ENCODE data around the gene TRAF3.

The TRAF3 gene

GRCh38 chr14:102911991-102912761 is 134.9 kb downstream of the TRAF3 start:
- no peaks in the 10 kb centered on the region for H3K9me3 Mint-ChIP-seq
- H3K4me1 Mint-ChIP-seq, result no peaks in the 10 kb centered on the region
- ATAC-seq (replicated peaks; ENCODE audit: extremely low read depth, poor library complexity, severe bottlenecking), result no peak
- no peak for DNase-seq (ENCODE audit: low spot score in 2 of 2)
- no peak overlapping the region for H3K27ac Mint-ChIP-seq (ENCODE audit: low read depth)
- H3K27me3 Mint-ChIP-seq, result no peaks in the 10 kb centered on the region
- no peak overlapping the region for H3K4me3 Mint-ChIP-seq
- peaks cover 13% of the 10 kb centered on the region for H3K36me3 Mint-ChIP-seq (ENCODE audit: insufficient read depth)

GRCh38 chr14:102913341-102914211 is 136.3 kb downstream of the TRAF3 start:
- ATAC-seq (replicated peaks; ENCODE audit: extremely low read depth, poor library complexity, severe bottlenecking), result no peak
- DNase-seq (ENCODE audit: low spot score in 2 of 2), result no peak
- Mint-ChIP-seq H3K4me1 (no peaks in the 10 kb centered on the region), H3K36me3 (ENCODE audit: insufficient read depth) (peaks cover 7% of the 10 kb centered on the region), H3K9me3 (no peaks in the 10 kb centered on the region), H3K4me3 (no peak overlapping the region), H3K27me3 (no peaks in the 10 kb centered on the region), H3K27ac (ENCODE audit: low read depth) (no peak overlapping the region)

- H3K4me1 Mint-ChIP-seq, result no peaks in the 10 kb centered on the region
- ATAC-seq (replicated peaks; ENCODE audit: extremely low read depth, poor library complexity, severe bottlenecking), result no peak
- DNase-seq (ENCODE audit: low spot score in 2 of 2), result no peak
- no peak overlapping the region for H3K27ac Mint-ChIP-seq (ENCODE audit: low read depth)
- H3K27me3 Mint-ChIP-seq, result no peaks in the 10 kb centered on the region
- no peak overlapping the region for H3K4me3 Mint-ChIP-seq
- H3K36me3 Mint-ChIP-seq (ENCODE audit: insufficient read depth), result peaks cover 4% of the 10 kb centered on the region
- H3K9me3 Mint-ChIP-seq, result no peaks in the 10 kb centered on the region
These were observed 137.4 kb downstream of the TRAF3 start for GRCh38 chr14:102914474-102915291.

GRCh38 chr14:102915292-102916110 is 138.3 kb downstream of the TRAF3 start:
- H3K9me3 Mint-ChIP-seq, result no peaks in the 10 kb centered on the region
- ATAC-seq (replicated peaks; ENCODE audit: extremely low read depth, poor library complexity, severe bottlenecking), result no peak
- H3K4me3 Mint-ChIP-seq, result no peak overlapping the region
- no peaks in the 10 kb centered on the region for H3K4me1 Mint-ChIP-seq
- no peaks in the 10 kb centered on the region for H3K27me3 Mint-ChIP-seq
- DNase-seq (ENCODE audit: low spot score in 2 of 2), result no peak
- H3K27ac Mint-ChIP-seq (ENCODE audit: low read depth), result no peak overlapping the region
- peaks cover 4% of the 10 kb centered on the region for H3K36me3 Mint-ChIP-seq (ENCODE audit: insufficient read depth)

- H3K27ac Mint-ChIP-seq (ENCODE audit: low read depth), result no peak overlapping the region
- ATAC-seq (replicated peaks; ENCODE audit: extremely low read depth, poor library complexity, severe bottlenecking) (no peak), DNase-seq (ENCODE audit: low spot score in 2 of 2) (no peak)
These were observed 139.3 kb downstream of the TRAF3 start for GRCh38 chr14:102916347-102917055.

GRCh38 chr14:102917056-102917385 is 139.8 kb downstream of the TRAF3 start:
- H3K4me3 Mint-ChIP-seq, result no peak overlapping the region
- H3K27ac Mint-ChIP-seq (ENCODE audit: low read depth), result no peak overlapping the region
- no peaks in the 10 kb centered on the region for H3K27me3 Mint-ChIP-seq
- no peak for DNase-seq (ENCODE audit: low spot score in 2 of 2)
- no peak for ATAC-seq (replicated peaks; ENCODE audit: extremely low read depth, poor library complexity, severe bottlenecking)
- no peaks in the 10 kb centered on the region for H3K4me1 Mint-ChIP-seq
- H3K9me3 Mint-ChIP-seq, result no peaks in the 10 kb centered on the region
- peaks cover 2% of the 10 kb centered on the region for H3K36me3 Mint-ChIP-seq (ENCODE audit: insufficient read depth)

More at GRCh38 chr14:102916347-102917055, 139.3 kb downstream of the TRAF3 start:
- Mint-ChIP-seq H3K9me3 (no peaks in the 10 kb centered on the region), H3K4me1 (no peaks in the 10 kb centered on the region), H3K4me3 (no peak overlapping the region), H3K36me3 (ENCODE audit: insufficient read depth) (peaks cover 2% of the 10 kb centered on the region), H3K27me3 (no peaks in the 10 kb centered on the region)

- Mint-ChIP-seq H3K36me3 (ENCODE audit: insufficient read depth) (peaks cover 2% of the 10 kb centered on the region), H3K9me3 (no peaks in the 10 kb centered on the region), H3K27ac (ENCODE audit: low read depth) (no peak overlapping the region), H3K4me3 (no peak overlapping the region), H3K27me3 (no peaks in the 10 kb centered on the region), H3K4me1 (no peaks in the 10 kb centered on the region)
- ATAC-seq (replicated peaks; ENCODE audit: extremely low read depth, poor library complexity, severe bottlenecking) (peak; percentile 73), DNase-seq (ENCODE audit: low spot score in 2 of 2) (peak; percentile 41 to 44)
These were observed 140.4 kb downstream of the TRAF3 start for GRCh38 chr14:102917469-102918211.

- Mint-ChIP-seq H3K27ac (ENCODE audit: low read depth) (no peak overlapping the region), H3K4me3 (no peak overlapping the region), H3K36me3 (ENCODE audit: insufficient read depth) (peaks cover 2% of the 10 kb centered on the region), H3K27me3 (no peaks in the 10 kb centered on the region), H3K4me1 (no peaks in the 10 kb centered on the region), H3K9me3 (no peaks in the 10 kb centered on the region)
- ATAC-seq (replicated peaks; ENCODE audit: extremely low read depth, poor library complexity, severe bottlenecking), result no peak
- no peak for DNase-seq (ENCODE audit: low spot score in 2 of 2)
These were observed 141.2 kb downstream of the TRAF3 start for GRCh38 chr14:102918438-102918837.

GRCh38 chr14:102920273-102920997 is 143.2 kb downstream of the TRAF3 start:
- Mint-ChIP-seq H3K36me3 (ENCODE audit: insufficient read depth) (peaks cover 2% of the 10 kb centered on the region), H3K4me3 (no peak overlapping the region), H3K27me3 (peaks cover under 1% of the 10 kb centered on the region), H3K9me3 (no peaks in the 10 kb centered on the region), H3K27ac (ENCODE audit: low read depth) (no peak overlapping the region), H3K4me1 (no peaks in the 10 kb centered on the region)
- ATAC-seq (replicated peaks; ENCODE audit: extremely low read depth, poor library complexity, severe bottlenecking) (no peak), DNase-seq (ENCODE audit: low spot score in 2 of 2) (no peak)

GRCh38 chr14:102920998-102921304 is 143.7 kb downstream of the TRAF3 start:
- no peaks in the 10 kb centered on the region for H3K9me3 Mint-ChIP-seq
- H3K27ac Mint-ChIP-seq (ENCODE audit: low read depth), result no peak overlapping the region
- H3K27me3 Mint-ChIP-seq, result peaks cover 5% of the 10 kb centered on the region
- no peaks in the 10 kb centered on the region for H3K4me1 Mint-ChIP-seq
- H3K4me3 Mint-ChIP-seq, result no peak overlapping the region
- no peak for DNase-seq (ENCODE audit: low spot score in 2 of 2)
- H3K36me3 Mint-ChIP-seq (ENCODE audit: insufficient read depth), result peaks cover 2% of the 10 kb centered on the region
- ATAC-seq (replicated peaks; ENCODE audit: extremely low read depth, poor library complexity, severe bottlenecking), result no peak

Measured in central memory CD8-positive, alpha-beta T cell (primary cell).